H1 (cell line): ENCODE measurements around the gene MGMT.

Experiments used
- CTCF ChIP-seq, 3 experiments: IDR thresholded peaks; 1 replicate in 2 of 3; 2 replicates in 1 of 3; pipeline versions ENCODE4 v1.5.1 to v1.6.1; 2011; ENCODE audit warnings: low read length in 3 of 3, mild to moderate bottlenecking in 3 of 3, inconsistent platforms in 2 of 3, low read depth in 1 of 3, moderate library complexity in 1 of 3; ENCODE audit not compliant: insufficient read depth in 1 of 3; ENCODE audit errors: control extremely low read depth in 1 of 3
- PHF8 ChIP-seq: fragments of 200-600 bp; sonication (generic); conservative IDR thresholded peaks from 2 replicates; pipeline ENCODE4 v1.7.1; 2012; ENCODE audit warnings: low read depth, mild to moderate bottlenecking, inconsistent platforms, low read length, moderate library complexity
- POLR2A ChIP-seq, 2 experiments: IDR thresholded peaks; 1 replicate in 1 of 2; 2 replicates in 1 of 2; pipeline ENCODE4 v1.6.1; 2011; ENCODE audit warnings: low read depth in 2 of 2, low read length in 2 of 2, mild to moderate bottlenecking in 2 of 2; ENCODE audit errors: control extremely low read depth in 1 of 2
- RNF2 ChIP-seq: fragments of 200-900, 300-1000 bp; sonication (generic); IDR thresholded peaks from 2 replicates; pipeline ENCODE4 v1.7.1; 2016; ENCODE audit warnings: borderline replicate concordance, low read depth, mild to moderate bottlenecking, antibody characterized with exemption, low read length; ENCODE audit not compliant: poor library complexity, severe bottlenecking; ENCODE audit errors: missing control alignments

GRCh38 chr10:129495698-129496097 is 28.7 kb downstream of the MGMT start:
- TF ChIP-seq CTCF (IDR thresholded peaks at IDR 0.05; ENCODE audit: control extremely low read depth in 1 of 3, insufficient read depth in 1 of 3, low read depth in 1 of 3, low read length in 3 of 3) (no peak), POLR2A (IDR thresholded peaks at IDR 0.05; ENCODE audit: control extremely low read depth in 1 of 2, low read depth in 2 of 2, low read length in 2 of 2) (no peak), RNF2 (no peak), PHF8 (no peak)
